Neural cell (in vitro differentiated cells): ENCODE results near the gene IMMP2L. TPM values are rescaled to one million over a fixed set of nuclear protein-coding genes. Genes with fewer than 3 reads are reported as not detected.

Experiments
- H2AFZ ChIP-seq: fragments of 200-600, 300-800 bp; sonication (generic), shearing (Covaris generic); 2 replicates; pipeline ENCODE4 v1.6.0; 2014; ENCODE audit warnings: low read depth, mild to moderate bottlenecking, antibody characterized with exemption, low read length, moderate library complexity
- H3F3A ChIP-seq: fragments of 200-600 bp; shearing (Covaris generic); 2 replicates; pipeline ENCODE4 v1.6.1; 2016; ENCODE audit warnings: mild to moderate bottlenecking, moderate library complexity, mixed read lengths, antibody characterized with exemption, low read length; ENCODE audit not compliant: insufficient read depth, poor library complexity, severe bottlenecking
- H3K27ac ChIP-seq: fragments of 200-600, 300-800 bp; sonication (generic), shearing (Covaris generic); 2 replicates; pipeline ENCODE4 v1.5.1; 2014; ENCODE audit warnings: mild to moderate bottlenecking, low read length, moderate library complexity
- H3K27me3 ChIP-seq: fragments of 300-800, 200-600 bp; sonication (generic), shearing (Covaris generic); 2 replicates; pipeline ENCODE4 v1.6.0; 2014; ENCODE audit warnings: mild to moderate bottlenecking, low read depth, low read length, moderate library complexity; ENCODE audit not compliant: insufficient read depth
- H3K36me3 ChIP-seq: fragments of 300-800, 200-600 bp; sonication (generic), shearing (Covaris generic); 2 replicates; pipeline ENCODE4 v1.5.1; 2014; ENCODE audit warnings: mild to moderate bottlenecking, antibody characterized with exemption, low read length, moderate library complexity; ENCODE audit not compliant: insufficient read depth
- H3K4me2 ChIP-seq: fragments of 300-800, 200-600 bp; sonication (generic), shearing (Covaris generic); 2 replicates; pipeline ENCODE4 v1.6.0; 2014; ENCODE audit warnings: mild to moderate bottlenecking, low read length
- H3K4me3 ChIP-seq: fragments of 300-800, 200-600 bp; sonication (generic), shearing (Covaris generic); 2 replicates; pipeline ENCODE4 v1.5.1; 2014; ENCODE audit warnings: mild to moderate bottlenecking, low read length, moderate library complexity
- H3K79me2 ChIP-seq: fragments of 200-600 bp; shearing (Covaris generic); replicated peaks from 2 replicates; pipeline ENCODE4 v1.6.0; 2014; ENCODE audit warnings: mild to moderate bottlenecking, low read length, moderate library complexity; ENCODE audit not compliant: insufficient read depth
- H3K9ac ChIP-seq: fragments of 300-800, 200-600 bp; sonication (generic), shearing (Covaris generic); 2 replicates; pipeline ENCODE4 v1.6.1; 2016; ENCODE audit warnings: mild to moderate bottlenecking, low read length, mixed read lengths
- H3K9me2 ChIP-seq: fragments of 200-600 bp; shearing (Covaris generic); 2 replicates; pipeline ENCODE4 v1.6.1; 2016; ENCODE audit warnings: mild to moderate bottlenecking, low read length, mixed read lengths; ENCODE audit not compliant: insufficient read depth
- H3K9me3 ChIP-seq: fragments of 200-600, 300-800 bp; sonication (generic), shearing (Covaris generic); 2 replicates; pipeline ENCODE4 v1.6.1; 2016; ENCODE audit warnings: mild to moderate bottlenecking, mixed run types, low read length, moderate library complexity, mixed read lengths
- H4K20me1 ChIP-seq: fragments of 200-600 bp; shearing (Covaris generic); 2 replicates; pipeline ENCODE4 v1.6.1; 2016; ENCODE audit warnings: mild to moderate bottlenecking, mixed run types; ENCODE audit not compliant: insufficient read depth
- EP300 ChIP-seq: fragments of 450-650 bp; conservative IDR thresholded peaks from 2 replicates; pipeline ENCODE4 v1.6.1; 2014; ENCODE audit warnings: antibody characterized with exemption, mild to moderate bottlenecking, moderate library complexity; ENCODE audit not compliant: poor library complexity, severe bottlenecking
- EZH2 ChIP-seq: fragments of 200-600, 300-800 bp; shearing (Covaris generic), sonication (generic); IDR thresholded peaks from 2 replicates; pipeline ENCODE4 v1.6.1; 2014; ENCODE audit warnings: antibody characterized with exemption, low read length, borderline replicate concordance, mild to moderate bottlenecking; ENCODE audit not compliant: insufficient read depth, poor library complexity, severe bottlenecking
- MXI1 ChIP-seq: fragments of 450-650 bp; conservative IDR thresholded peaks from 2 replicates; pipeline ENCODE4 v1.6.1; 2014; ENCODE audit warnings: antibody characterized with exemption, mild to moderate bottlenecking; ENCODE audit not compliant: poor library complexity, severe bottlenecking
- POLR2AphosphoS5 ChIP-seq: IDR thresholded peaks from 2 replicates; pipeline ENCODE4 v1.6.1; 2012
- RAD21 ChIP-seq: fragments of 450-650 bp; conservative IDR thresholded peaks from 2 replicates; pipeline ENCODE4 v1.6.1; 2014; ENCODE audit warnings: antibody characterized with exemption, mild to moderate bottlenecking, moderate library complexity
- SMC3 ChIP-seq: fragments of 450-650 bp; conservative IDR thresholded peaks from 2 replicates; pipeline ENCODE4 v1.6.1; 2014; ENCODE audit warnings: antibody characterized with exemption, mild to moderate bottlenecking, moderate library complexity; ENCODE audit not compliant: poor library complexity
- TAF1 ChIP-seq: IDR thresholded peaks from 2 replicates; pipeline ENCODE4 v1.6.1; 2012; ENCODE audit warnings: low read depth
- polyA plus RNA-seq: library from polyadenylated mRNA; depleted of rRNA; stranded (reverse); fragments of >200 nt; gene quantifications from 2 replicates; pipeline ENCODE4 v1.2.3, GENCODE V29; 2014
- TF ChIP-seq, protein P1 (sequence below): fragments of 450-650 bp; IDR thresholded peaks from 2 replicates; pipeline ENCODE4 v1.5.1; 2014; ENCODE audit warnings: antibody characterized with exemption, mild to moderate bottlenecking, moderate library complexity; ENCODE audit not compliant: poor library complexity, severe bottlenecking
- TF ChIP-seq, protein P2 (sequence below): IDR thresholded peaks from 2 replicates; pipeline ENCODE4 v1.6.1; 2012; ENCODE audit warnings: borderline replicate concordance

IMMP2L gene
- polyA plus RNA-seq, 1 donor from 2014 or later: 9.7 TPM

DNA sequence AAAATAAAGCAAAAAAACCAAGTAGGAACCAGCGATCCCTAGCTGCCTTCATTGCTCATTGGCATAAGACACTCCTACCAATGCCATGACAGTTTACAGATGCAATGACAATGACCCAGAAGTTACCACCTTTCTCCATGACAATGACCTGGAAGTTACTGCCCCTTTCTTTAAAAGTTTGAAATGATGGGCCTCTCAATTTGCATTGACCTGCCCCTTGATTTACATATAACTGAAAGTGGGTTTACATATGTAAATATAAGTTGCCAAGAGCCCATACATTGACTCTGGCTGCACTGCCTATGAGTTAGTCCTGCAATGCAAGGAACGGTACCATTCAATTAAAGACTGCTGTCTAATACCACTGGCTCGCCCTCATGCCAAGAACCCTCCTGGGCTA is 712.1 kb downstream of the IMMP2L start:
- Histone ChIP-seq H3K27me3 (no peaks in the 10 kb centered on the region), H3K36me3 (no peaks in the 10 kb centered on the region), H4K20me1 (no peaks in the 10 kb centered on the region), H3K9me2 (no peaks in the 10 kb centered on the region), H3F3A (no peaks in the 10 kb centered on the region), H3K9ac (no peak overlapping the region), H3K79me2 (no peaks in the 10 kb centered on the region), H3K4me3 (no peak overlapping the region), H3K27ac (no peak overlapping the region), H3K9me3 (no peaks in the 10 kb centered on the region), H2AFZ (no peak overlapping the region), H3K4me2 (no peak overlapping the region)
- TF ChIP-seq POLR2AphosphoS5 (no peak), TAF1 (no peak), SMC3 (no peak)
- TF ChIP-seq, protein P1, sequence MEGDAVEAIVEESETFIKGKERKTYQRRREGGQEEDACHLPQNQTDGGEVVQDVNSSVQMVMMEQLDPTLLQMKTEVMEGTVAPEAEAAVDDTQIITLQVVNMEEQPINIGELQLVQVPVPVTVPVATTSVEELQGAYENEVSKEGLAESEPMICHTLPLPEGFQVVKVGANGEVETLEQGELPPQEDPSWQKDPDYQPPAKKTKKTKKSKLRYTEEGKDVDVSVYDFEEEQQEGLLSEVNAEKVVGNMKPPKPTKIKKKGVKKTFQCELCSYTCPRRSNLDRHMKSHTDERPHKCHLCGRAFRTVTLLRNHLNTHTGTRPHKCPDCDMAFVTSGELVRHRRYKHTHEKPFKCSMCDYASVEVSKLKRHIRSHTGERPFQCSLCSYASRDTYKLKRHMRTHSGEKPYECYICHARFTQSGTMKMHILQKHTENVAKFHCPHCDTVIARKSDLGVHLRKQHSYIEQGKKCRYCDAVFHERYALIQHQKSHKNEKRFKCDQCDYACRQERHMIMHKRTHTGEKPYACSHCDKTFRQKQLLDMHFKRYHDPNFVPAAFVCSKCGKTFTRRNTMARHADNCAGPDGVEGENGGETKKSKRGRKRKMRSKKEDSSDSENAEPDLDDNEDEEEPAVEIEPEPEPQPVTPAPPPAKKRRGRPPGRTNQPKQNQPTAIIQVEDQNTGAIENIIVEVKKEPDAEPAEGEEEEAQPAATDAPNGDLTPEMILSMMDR: no peak
- TF ChIP-seq, protein P2, sequence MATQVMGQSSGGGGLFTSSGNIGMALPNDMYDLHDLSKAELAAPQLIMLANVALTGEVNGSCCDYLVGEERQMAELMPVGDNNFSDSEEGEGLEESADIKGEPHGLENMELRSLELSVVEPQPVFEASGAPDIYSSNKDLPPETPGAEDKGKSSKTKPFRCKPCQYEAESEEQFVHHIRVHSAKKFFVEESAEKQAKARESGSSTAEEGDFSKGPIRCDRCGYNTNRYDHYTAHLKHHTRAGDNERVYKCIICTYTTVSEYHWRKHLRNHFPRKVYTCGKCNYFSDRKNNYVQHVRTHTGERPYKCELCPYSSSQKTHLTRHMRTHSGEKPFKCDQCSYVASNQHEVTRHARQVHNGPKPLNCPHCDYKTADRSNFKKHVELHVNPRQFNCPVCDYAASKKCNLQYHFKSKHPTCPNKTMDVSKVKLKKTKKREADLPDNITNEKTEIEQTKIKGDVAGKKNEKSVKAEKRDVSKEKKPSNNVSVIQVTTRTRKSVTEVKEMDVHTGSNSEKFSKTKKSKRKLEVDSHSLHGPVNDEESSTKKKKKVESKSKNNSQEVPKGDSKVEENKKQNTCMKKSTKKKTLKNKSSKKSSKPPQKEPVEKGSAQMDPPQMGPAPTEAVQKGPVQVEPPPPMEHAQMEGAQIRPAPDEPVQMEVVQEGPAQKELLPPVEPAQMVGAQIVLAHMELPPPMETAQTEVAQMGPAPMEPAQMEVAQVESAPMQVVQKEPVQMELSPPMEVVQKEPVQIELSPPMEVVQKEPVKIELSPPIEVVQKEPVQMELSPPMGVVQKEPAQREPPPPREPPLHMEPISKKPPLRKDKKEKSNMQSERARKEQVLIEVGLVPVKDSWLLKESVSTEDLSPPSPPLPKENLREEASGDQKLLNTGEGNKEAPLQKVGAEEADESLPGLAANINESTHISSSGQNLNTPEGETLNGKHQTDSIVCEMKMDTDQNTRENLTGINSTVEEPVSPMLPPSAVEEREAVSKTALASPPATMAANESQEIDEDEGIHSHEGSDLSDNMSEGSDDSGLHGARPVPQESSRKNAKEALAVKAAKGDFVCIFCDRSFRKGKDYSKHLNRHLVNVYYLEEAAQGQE: no peak

DNA sequence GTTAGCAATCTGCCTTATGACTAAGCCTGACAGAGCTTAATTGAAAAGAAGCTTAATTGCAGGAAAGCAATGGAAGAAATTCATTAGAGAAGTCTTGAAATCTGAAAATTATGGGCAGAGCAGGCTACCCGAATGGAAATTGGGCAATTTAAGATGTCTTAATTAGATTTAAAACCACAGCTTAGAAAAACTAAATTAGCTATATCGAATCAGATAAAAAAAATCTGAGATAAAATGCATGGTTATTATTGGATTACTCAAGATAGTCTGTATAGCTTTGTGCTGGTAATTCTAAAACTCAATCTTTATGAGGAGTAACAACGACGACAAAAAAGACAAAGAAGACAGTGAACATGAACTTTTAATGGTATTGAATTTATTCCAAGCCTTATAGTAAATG is 719.5 kb downstream of the IMMP2L start:
- H3K9ac ChIP-seq: no peak overlapping the region
- H3K79me2 ChIP-seq: no peaks in the 10 kb centered on the region
- no peak overlapping the region for H2AFZ ChIP-seq
- no peak overlapping the region for H3K27ac ChIP-seq
- no peaks in the 10 kb centered on the region for H3K9me2 ChIP-seq
- no peaks in the 10 kb centered on the region for H4K20me1 ChIP-seq
- H3K4me2 ChIP-seq: no peak overlapping the region
- H3K9me3 ChIP-seq: no peaks in the 10 kb centered on the region
- H3K27me3 ChIP-seq: no peaks in the 10 kb centered on the region
- no peak overlapping the region for H3K4me3 ChIP-seq
- TF ChIP-seq EZH2: no peak
- TF ChIP-seq SMC3: no peak
- no peak for TF ChIP-seq RAD21
- TF ChIP-seq, protein P1: no peak
- TF ChIP-seq EP300: no peak
- TF ChIP-seq, protein P2: no peak
- TF ChIP-seq POLR2AphosphoS5: no peak
- no peak for TF ChIP-seq TAF1
- TF ChIP-seq MXI1: no peak
- no peaks in the 10 kb centered on the region for H3F3A ChIP-seq
- no peaks in the 10 kb centered on the region for H3K36me3 ChIP-seq
